GM12873 (cell line): ENCODE data around the gene EPSTI1.

Experiments
- CTCF ChIP-seq: IDR thresholded peaks from 2 replicates; pipeline ENCODE4 v1.5.1; 2012; ENCODE audit warnings: low read depth, mild to moderate bottlenecking, moderate library complexity, low read length, control low read depth; ENCODE audit not compliant: insufficient read depth; ENCODE audit errors: missing control alignments

EPSTI1 gene

GRCh38 chr13:42977219-42977659, 14.8 kb downstream of the EPSTI1 start:
- TF ChIP-seq CTCF: no peak

- TF ChIP-seq CTCF: no peak
Measured at GRCh38 chr13:42976066-42976465, 16.0 kb downstream of the EPSTI1 start.

GRCh38 chr13:42973581-42973980, 18.5 kb downstream of the EPSTI1 start:
- no peak for TF ChIP-seq CTCF

GRCh38 chr13:42971691-42972347, 20.2 kb downstream of the EPSTI1 start:
- no peak for TF ChIP-seq CTCF

GRCh38 chr13:42970824-42971690, 21.0 kb downstream of the EPSTI1 start:
- peak; percentile 91 for TF ChIP-seq CTCF

- TF ChIP-seq CTCF: peak; percentile 76
Measured at GRCh38 chr13:42969565-42970172, 22.4 kb downstream of the EPSTI1 start.

GRCh38 chr13:42968906-42969305, 23.1 kb downstream of the EPSTI1 start:
- TF ChIP-seq CTCF: no peak
